Activated CD4-positive, alpha-beta memory T cell treated with anti-CD3 and anti-CD28 coated beads for 36 hours (primary cell): ENCODE measurements around the gene DCST1. TPM values are rescaled to one million over a fixed set of nuclear protein-coding genes. Genes with fewer than 3 reads are reported as not detected.

Experiments
- total RNA-seq, 2 experiments: library from RNA; stranded (reverse); gene quantifications; one replicate each; pipeline ENCODE4 v1.2.3, GENCODE V29; 2021

DCST1 gene
- total RNA-seq, 2 experiments from 2014 or later: 0.14 TPM; not detected in 1

Other genes with a start within 250 kb of the DCST1 start
- under 1 TPM; 0.02 to 0.14 TPM for gene KCNN3, start 163.5 kb upstream of the DCST1 start, total RNA-seq
- gene PMVK, start 97.1 kb upstream of the DCST1 start, total RNA-seq: 10 to 100 TPM; 51.2 to 54.0 TPM
- 10 to 100 TPM; 55.9 to 57.3 TPM for gene PBXIP1, start 77.7 kb upstream of the DCST1 start, total RNA-seq
- gene PYGO2, start 72.0 kb upstream of the DCST1 start, total RNA-seq: 10 to 100 TPM; 31.5 to 32.4 TPM
- 10 to 100 TPM; 43.4 to 46.5 TPM for gene SHC1, start 63.1 kb upstream of the DCST1 start, total RNA-seq
- gene CKS1B, start 59.1 kb upstream of the DCST1 start, total RNA-seq: 100 to 1,000 TPM; 197 to 205 TPM
- gene FLAD1, start 50.5 kb upstream of the DCST1 start, total RNA-seq: 10 to 100 TPM; 45.4 to 49.4 TPM
- gene LENEP, start 40.2 kb upstream of the DCST1 start, total RNA-seq: under 1 TPM; 0.36 to 0.56 TPM
- 100 to 1,000 TPM; 124 to 125 TPM for gene ZBTB7B, start 31.0 kb upstream of the DCST1 start, total RNA-seq
- gene DCST2, start within 50 bp of the DCST1 start, total RNA-seq: 1 to 10 TPM; 1.1 to 1.3 TPM
- gene ADAM15, start 17.5 kb downstream of the DCST1 start, total RNA-seq: 10 to 100 TPM; 54.3 to 60.5 TPM
- gene EFNA4, start 29.9 kb downstream of the DCST1 start, total RNA-seq: 1 to 10 TPM; 5.0 to 6.1 TPM
- 1 to 10 TPM; 2.4 to 2.6 TPM for gene EFNA3, start 45.0 kb downstream of the DCST1 start, total RNA-seq
- gene EFNA1, start 94.1 kb downstream of the DCST1 start, total RNA-seq: under 1 TPM in 1 of 2 experiments, not detected in 1; 0.24 TPM
- 10 to 100 TPM; 60.1 TPM for gene SLC50A1, start 102.0 kb downstream of the DCST1 start, total RNA-seq
- gene DPM3, start 106.7 kb downstream of the DCST1 start, total RNA-seq: 10 to 100 TPM; 34.1 to 37.7 TPM
- gene KRTCAP2, start 139.5 kb downstream of the DCST1 start, total RNA-seq: 100 to 1,000 TPM; 138 to 146 TPM
- 1 to 10 TPM; 6.3 to 7.1 TPM for gene TRIM46, start 140.0 kb downstream of the DCST1 start, total RNA-seq
- 10 to 100 TPM; 15.6 to 17.3 TPM for gene THBS3, start 174.1 kb downstream of the DCST1 start, total RNA-seq
- 10 to 100 TPM; 45.2 to 47.9 TPM for gene MTX1, start 174.9 kb downstream of the DCST1 start, total RNA-seq
- 10 to 100 TPM; 32.9 to 34.1 TPM for gene ENTREP3, start 221.7 kb downstream of the DCST1 start, total RNA-seq
- 10 to 100 TPM; 89.6 to 91.7 TPM for gene SCAMP3, start 228.5 kb downstream of the DCST1 start, total RNA-seq
- 10 to 100 TPM; 62.0 to 68.1 TPM for gene CLK2, start 239.7 kb downstream of the DCST1 start, total RNA-seq
- 1 to 10 TPM; 1.9 to 2.4 TPM for gene HCN3, start 243.6 kb downstream of the DCST1 start, total RNA-seq